OCI-LY3 (cell line): Measurements from ENCODE around the gene TMEM259.

Source experiments
- H2AFZ ChIP-seq: fragments of 200-600, 300-600 bp; shearing (Covaris generic); 2 replicates; pipeline ENCODE4 v1.6.0; 2014; ENCODE audit warnings: antibody characterized with exemption, low read depth, low read length
- H3K27ac ChIP-seq: fragments of 200-600, 300-600 bp; sonication (generic); 2 replicates; pipeline ENCODE4 v1.5.1; 2014; ENCODE audit warnings: mild to moderate bottlenecking, low read length, moderate library complexity, mixed read lengths
- H3K27me3 ChIP-seq: fragments of 200-600, 300-600 bp; sonication (generic); 2 replicates; pipeline ENCODE4 v1.6.1; 2014; ENCODE audit warnings: low read depth, low read length, mixed read lengths
- H3K36me3 ChIP-seq: fragments of 200-600, 300-600 bp; sonication (generic); replicated peaks from 2 replicates; pipeline ENCODE3; 2014; ENCODE audit warnings: low read depth, low read length, mixed read lengths
- H3K4me1 ChIP-seq: fragments of 300-600, 200-600 bp; sonication (generic); 2 replicates; pipeline ENCODE4 v1.6.1; 2014; ENCODE audit warnings: low read length, mixed read lengths
- H3K4me2 ChIP-seq: fragments of 200-600, 300-600 bp; sonication (generic); 2 replicates; pipeline ENCODE4 v1.6.1; 2014; ENCODE audit warnings: low read length, mixed read lengths
- H3K4me3 ChIP-seq: fragments of 300-600, 200-600 bp; sonication (generic); 2 replicates; pipeline ENCODE4 v1.5.1; 2014; ENCODE audit warnings: antibody characterized with exemption, mild to moderate bottlenecking, low read length, moderate library complexity
- H3K79me2 ChIP-seq: fragments of 300-600, 200-600 bp; shearing (Covaris generic); 2 replicates; pipeline ENCODE4 v1.6.1; 2014; ENCODE audit warnings: mild to moderate bottlenecking, low read length, mixed read lengths
- H3K9ac ChIP-seq: fragments of 300-600, 200-600 bp; shearing (Covaris generic); 2 replicates; pipeline ENCODE4 v1.6.0; 2014; ENCODE audit warnings: mild to moderate bottlenecking, low read length, moderate library complexity
- H3K9me3 ChIP-seq: fragments of 200-600, 300-600 bp; shearing (Covaris generic); 2 replicates; pipeline ENCODE4 v1.6.1; 2014; ENCODE audit warnings: low read length, mixed read lengths; ENCODE audit not compliant: insufficient read depth
- H4K20me1 ChIP-seq: fragments of 200-600, 300-600 bp; sonication (generic); 2 replicates; pipeline ENCODE4 v1.6.1; 2016; ENCODE audit warnings: low read length, mixed read lengths; ENCODE audit not compliant: insufficient read depth
- EZH2phosphoT487 ChIP-seq: fragments of 200-600 bp; shearing (Covaris generic); IDR thresholded peaks from 2 replicates; pipeline ENCODE4 v1.6.1; 2018; ENCODE audit warnings: antibody characterized with exemption, mixed run types, low read depth
- TF ChIP-seq, protein P1 (sequence below): fragments of 200-600, 300-600 bp; sonication (generic); IDR thresholded peaks from 2 replicates; pipeline ENCODE4 v1.5.1; 2014; ENCODE audit warnings: antibody characterized with exemption, low read length, low read depth

TMEM259 gene

DNA sequence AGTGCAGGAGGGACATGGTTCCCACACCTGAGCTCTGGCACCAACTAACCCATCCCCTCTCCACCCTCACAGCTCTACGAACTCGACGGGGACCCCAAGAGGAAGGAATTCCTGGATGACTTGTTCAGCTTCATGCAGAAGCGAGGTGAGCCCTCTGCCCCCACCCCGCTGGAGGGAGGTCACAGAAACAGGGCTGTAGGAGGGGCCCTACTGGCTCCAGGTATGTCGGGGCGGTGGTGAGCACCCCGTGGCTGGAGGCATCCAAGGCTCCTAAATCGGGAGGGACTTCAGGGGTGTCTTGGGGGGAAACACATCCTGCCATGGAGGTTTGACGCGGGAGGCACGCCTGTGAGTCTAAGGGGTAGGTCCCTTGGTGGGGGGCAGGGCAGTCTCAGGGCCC is 60.9 kb downstream of the TMEM259 start:
- Histone ChIP-seq H3K4me1 (peaks cover 4% of the 10 kb centered on the region), H3K9me3 (no peaks in the 10 kb centered on the region), H3K27me3 (no peaks in the 10 kb centered on the region), H3K4me2 (no peak overlapping the region), H3K27ac (no peak overlapping the region), H3K4me3 (no peak overlapping the region), H3K79me2 (peaks cover 26% of the 10 kb centered on the region), H3K36me3 (peaks cover 49% of the 10 kb centered on the region), H4K20me1 (peaks cover 32% of the 10 kb centered on the region; the same call in 1 of the 2 replicates), H2AFZ (no peak overlapping the region), H3K9ac (no peak overlapping the region)
- TF ChIP-seq, protein P1, sequence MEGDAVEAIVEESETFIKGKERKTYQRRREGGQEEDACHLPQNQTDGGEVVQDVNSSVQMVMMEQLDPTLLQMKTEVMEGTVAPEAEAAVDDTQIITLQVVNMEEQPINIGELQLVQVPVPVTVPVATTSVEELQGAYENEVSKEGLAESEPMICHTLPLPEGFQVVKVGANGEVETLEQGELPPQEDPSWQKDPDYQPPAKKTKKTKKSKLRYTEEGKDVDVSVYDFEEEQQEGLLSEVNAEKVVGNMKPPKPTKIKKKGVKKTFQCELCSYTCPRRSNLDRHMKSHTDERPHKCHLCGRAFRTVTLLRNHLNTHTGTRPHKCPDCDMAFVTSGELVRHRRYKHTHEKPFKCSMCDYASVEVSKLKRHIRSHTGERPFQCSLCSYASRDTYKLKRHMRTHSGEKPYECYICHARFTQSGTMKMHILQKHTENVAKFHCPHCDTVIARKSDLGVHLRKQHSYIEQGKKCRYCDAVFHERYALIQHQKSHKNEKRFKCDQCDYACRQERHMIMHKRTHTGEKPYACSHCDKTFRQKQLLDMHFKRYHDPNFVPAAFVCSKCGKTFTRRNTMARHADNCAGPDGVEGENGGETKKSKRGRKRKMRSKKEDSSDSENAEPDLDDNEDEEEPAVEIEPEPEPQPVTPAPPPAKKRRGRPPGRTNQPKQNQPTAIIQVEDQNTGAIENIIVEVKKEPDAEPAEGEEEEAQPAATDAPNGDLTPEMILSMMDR: no peak
- TF ChIP-seq EZH2phosphoT487: no peak
